CD4-positive, alpha-beta T cell treated with Interleukin-17A for 4 hours (primary cell): ENCODE data around the gene HOXA7.

Source experiments
- DNase-seq: peaks from one replicate; pipeline ENCODE4 v3.0.0-alpha.2; 2020; ENCODE audit warnings: mixed read lengths

HOXA7 gene

GRCh38 chr7:27104341-27105058 lies 52.0 kb downstream of the HOXA7 start:
- DNase-seq: no peak
